HG03520 (cell line): ENCODE data around the gene DAO.
"Not testable (repeated sequence)": the region's sequence is repeated elsewhere in the genome, so short reads cannot be mapped to it uniquely, and the experiment has no call there.

Experiments
- ATAC-seq: cut with Tn5 transposase; IDR thresholded peaks from one replicate; pipeline ENCODE4 v1.9.1; 2021; ENCODE audit warnings: mild to moderate bottlenecking, moderate library complexity; ENCODE audit not compliant: unreplicated experiment

Gene DAO

DNA sequence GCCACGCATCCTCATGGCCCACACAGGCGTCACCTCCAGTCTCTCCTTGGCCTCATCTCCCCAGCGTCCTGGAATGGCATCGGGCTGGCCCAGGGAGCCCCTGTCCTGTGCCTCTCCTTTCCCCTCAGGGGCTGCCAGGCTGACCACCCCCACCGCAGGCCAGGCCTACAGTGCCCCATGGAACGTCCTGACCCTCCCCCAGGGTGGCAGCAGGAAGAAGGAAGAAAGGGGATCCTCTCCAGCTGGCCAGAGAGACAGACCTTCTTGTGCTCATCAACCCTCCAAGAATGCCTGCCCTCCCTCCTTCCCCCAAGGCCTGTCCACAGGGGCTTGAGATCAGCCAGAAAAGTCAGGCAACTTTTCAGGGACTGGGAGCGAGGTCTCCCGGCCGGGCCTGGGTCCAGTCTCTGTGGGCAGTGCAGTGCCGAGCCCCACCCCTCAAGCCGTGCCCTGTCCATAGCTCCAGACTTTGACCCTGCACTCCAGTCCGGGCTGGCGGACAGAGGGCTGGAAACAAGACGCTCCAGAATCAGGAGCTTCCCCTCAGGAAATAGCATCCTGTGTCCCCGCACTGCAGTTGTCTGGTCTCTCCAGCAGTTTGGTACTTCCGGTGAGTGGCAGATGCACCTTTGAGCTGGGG is at the start of gene DAO:
Gene DAO (plus strand): TSS at position 478 of the 640 bp plus-strand sequence. CDS start 4,915 bp downstream, outside the sequence.
- no peak for ATAC-seq

- peak; percentile 56 for ATAC-seq
These were observed 48.4 kb upstream of the DAO start for GRCh38 chr12:108831309-108831991.

DNA sequence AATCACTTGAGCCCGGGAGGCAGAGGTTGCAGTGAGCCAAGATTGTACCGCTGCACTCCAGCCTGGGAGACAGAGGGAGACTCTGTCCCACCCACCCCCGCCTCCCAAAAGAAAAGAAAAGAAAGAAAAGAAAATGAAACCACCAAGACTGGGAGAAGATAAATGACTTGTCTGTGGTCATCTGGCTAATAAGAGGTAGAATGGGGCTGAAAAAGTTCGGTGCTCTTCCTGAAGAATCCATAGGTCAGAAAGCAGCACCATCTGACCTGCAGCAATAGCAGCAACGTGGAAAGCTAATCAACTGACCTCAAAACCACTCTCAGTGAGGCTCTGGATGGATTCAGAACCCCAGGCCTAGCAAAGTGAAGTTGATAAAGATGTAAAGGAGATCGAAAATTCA is 47.7 kb upstream of the DAO start:
- ATAC-seq, result no peak

DNA sequence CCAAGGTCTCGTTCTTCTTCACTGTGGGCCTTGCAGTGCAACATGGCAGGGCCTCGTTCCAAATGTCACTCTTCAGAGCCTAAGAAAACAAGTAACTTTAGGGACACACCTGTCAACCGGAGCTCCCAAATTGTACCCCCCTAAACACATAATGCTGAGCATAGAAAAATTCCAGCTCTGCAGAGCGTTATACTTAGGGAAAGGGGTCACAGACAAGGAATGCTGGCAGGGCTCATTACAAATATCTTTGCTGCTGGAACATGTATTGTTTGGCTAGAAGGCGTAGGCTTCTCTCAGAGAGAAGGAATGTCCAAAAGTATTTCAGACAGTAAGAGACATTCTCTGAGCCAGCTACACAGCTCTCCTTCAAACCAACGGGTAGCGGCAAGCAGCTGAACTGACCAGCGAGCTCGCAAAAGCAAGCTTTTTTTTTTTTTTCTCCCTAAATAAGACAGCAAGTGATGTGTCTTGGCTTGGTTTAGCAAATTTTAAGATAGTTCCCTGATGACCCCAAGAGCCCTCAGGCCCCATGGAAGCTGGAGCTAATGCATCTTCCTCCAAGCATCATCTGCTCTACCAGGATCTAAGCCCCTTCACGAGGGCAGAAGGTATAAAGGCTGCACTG is 47.0 kb upstream of the DAO start:
- no peak for ATAC-seq

GRCh38 chr12:108833355-108833733 is 46.5 kb upstream of the DAO start:
- no peak for ATAC-seq

GRCh38 chr12:108833757-108834472 is 46.0 kb upstream of the DAO start:
- ATAC-seq, result no peak

DNA sequence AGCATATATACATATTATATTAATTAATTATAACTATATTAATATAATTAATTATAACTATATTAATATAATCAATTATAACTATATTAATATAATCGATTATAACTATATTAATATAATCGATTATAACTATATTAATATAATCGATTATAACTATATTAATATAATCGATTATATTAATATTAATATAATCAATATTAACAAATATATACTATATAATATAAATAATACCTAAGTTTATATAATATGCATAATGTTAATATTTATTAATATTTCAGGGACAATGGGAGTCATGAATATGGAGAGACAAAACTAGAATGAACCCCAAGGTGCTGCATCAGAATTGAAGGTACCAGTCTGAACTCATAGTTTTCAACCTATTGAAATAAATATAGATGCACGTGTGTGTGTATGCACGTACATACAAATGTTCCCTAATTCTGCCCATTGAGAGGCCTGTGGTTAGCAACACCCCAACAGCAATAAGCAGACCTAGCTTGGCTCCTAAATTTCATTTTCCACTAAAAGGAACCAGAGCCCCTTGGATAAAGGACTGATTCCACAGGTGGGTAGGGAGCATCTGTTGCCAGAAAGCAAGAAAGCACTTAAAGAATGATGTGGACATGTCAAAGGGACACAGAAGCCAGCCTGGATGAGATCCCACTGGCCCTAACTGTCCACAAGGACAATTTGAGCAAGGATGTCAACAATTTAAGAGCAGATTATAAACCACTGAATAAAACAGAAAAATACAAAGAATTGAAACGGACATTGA is 43.8 kb upstream of the DAO start:
- ATAC-seq, result no peak

GRCh38 chr12:108837239-108837638 is 42.7 kb upstream of the DAO start:
- no peak for ATAC-seq

GRCh38 chr12:108837680-108838079 is 42.2 kb upstream of the DAO start:
- no peak for ATAC-seq

DNA sequence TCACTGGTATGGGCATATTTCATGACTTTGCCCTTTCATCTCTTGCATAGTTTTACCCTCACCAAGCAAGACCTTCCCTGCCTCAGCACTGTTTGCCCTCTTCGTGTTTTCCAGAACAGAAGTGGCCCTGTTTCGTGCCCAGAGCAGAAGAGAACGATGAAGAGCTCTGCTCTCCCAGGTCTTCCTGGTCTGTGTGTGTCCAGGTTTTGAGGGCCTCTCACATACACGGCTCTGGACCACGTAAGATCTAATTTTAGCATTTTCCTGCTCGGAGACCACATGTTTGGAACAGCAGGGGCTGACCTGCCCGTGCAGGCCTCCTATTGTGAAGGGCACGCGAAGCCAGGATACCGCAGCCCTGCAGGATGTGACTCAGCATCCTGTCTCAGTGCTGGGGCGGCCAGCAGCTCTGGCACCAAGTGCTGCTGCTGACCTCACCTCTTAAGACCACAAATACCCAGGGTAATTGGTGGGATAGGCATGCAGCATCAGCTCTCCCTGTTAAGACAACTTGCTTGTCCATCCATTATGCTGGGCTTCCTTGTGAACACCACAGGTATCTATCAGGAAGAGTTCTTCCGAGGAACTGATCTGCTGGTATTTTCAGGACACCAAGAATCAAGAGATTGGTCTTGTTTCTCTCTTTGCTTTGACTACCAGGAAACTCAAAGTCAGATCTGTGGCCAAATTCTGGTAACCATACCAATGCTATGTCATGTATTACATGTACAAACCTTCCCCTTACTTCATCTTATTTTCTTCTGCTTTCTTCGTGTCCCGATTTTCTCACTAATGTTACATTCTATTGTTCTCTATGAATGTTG is 41.5 kb upstream of the DAO start:
- ATAC-seq, result peak; percentile 92

DNA sequence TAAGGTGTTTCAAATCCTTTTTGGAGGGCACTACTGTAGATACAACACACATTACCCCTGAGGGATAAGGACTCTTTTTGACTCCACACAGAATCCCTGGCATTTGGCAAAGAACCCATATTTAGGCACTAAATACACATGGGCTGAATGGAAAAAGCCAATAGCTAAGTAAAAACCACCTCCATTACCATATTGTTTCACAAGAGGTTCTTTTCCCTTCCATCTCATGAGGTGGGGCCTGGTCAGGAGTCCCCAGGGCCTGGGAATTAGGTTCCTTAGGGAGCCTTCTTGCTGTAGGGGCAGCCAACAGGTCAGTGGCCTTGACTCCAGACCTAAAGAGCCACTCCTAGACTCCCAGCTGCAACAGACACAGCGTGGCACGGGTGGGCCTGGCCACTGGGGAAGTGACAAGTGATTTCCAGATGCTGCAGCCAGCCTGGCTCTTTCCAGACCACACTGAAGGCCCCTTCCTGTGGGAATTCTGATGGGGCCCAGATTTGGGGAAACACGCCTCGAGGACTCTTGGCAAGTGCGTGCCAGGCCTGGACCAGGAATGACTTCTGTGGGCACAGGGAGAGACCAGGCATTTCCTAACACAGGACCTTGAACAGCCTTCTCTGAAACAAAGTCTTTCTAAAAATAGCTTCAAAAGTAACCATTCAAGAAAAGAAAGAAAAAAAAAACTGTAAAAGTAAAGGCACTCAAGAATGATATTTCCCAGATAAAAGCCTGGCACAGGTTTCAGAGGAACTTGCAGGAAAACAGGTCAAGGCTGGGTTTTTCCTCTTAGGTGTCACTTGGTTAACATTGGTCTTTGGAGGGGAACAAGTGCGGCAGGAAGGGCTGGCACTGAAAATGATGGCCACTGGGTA is 40.6 kb upstream of the DAO start:
- ATAC-seq, result no peak

- no peak for ATAC-seq
These were observed 40.0 kb upstream of the DAO start for GRCh38 chr12:108839890-108840230.

DNA sequence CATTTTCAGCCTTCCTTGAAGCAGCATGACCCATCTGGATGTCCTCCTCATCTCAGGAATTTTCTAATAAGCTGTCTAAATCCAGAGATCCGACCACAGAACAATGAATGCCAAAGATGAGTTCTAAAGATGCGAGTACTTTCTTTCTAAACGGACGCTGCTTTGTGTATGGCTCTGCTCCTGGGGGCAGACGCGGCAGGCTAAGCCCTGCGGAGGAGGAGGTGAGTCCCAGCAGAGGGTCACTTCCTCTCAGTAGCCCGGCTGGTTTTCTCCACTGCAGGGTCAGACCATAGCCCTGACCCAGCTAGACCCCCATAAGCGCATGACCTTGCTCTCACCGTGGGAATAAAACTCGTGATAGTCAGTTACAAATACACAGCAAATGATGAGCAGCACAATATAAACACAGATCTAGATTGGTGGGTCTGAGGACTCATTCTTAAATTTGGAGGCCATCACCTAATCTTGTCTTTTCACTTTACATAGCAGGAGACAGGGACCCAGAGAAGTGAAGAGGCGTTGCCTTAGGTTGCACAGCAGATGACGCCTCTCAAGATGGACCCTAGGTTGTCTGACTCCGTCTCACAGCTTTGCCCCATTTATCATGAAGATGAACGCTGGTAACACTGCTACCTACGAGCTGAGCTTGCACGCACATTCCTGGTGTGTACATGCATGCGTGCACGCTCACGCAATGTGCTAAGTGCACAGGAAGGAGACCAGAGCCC is 39.1 kb upstream of the DAO start:
- no peak for ATAC-seq

GRCh38 chr12:108841825-108842224 is 38.1 kb upstream of the DAO start:
- not testable (repeated sequence) for ATAC-seq

DNA sequence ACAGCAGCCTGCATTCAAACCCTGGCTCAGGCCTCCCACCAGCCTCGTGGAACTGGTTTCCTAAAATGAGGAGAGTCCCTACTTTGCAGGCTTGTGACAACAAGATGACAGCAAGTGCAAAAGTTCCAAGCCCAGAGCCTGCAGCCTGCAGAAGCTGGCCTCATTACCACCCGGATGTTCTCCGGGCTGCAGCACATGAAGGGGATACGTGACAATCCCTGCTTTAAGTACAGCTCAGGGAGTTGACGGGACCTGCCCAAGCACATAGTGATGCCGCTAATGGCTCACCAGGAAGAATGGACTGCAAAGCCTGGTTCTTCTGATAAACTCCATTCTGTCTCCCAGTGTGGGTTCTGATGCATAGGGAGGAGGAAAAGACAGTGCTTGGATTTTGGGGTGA is 37.5 kb upstream of the DAO start:
- no peak for ATAC-seq

GRCh38 chr12:108843187-108843586 is 36.7 kb upstream of the DAO start:
- ATAC-seq, result no peak

- no peak for ATAC-seq
These were observed 34.2 kb upstream of the DAO start for GRCh38 chr12:108845696-108846095.

- ATAC-seq, result no peak
These were observed 33.6 kb upstream of the DAO start for GRCh38 chr12:108846290-108846701.

- ATAC-seq, result no peak
These were observed 32.2 kb upstream of the DAO start for GRCh38 chr12:108847705-108848104.
